EL (cell line): ENCODE data around the gene GLRA3.
A peak's percentile ranks its signal among the peaks of the same experiment; 100 is the strongest.
"Not testable (repeated sequence)": the region's sequence is repeated elsewhere in the genome, so short reads cannot be mapped to it uniquely, and the experiment has no call there.

ENCODE experiments used
- DNase-seq: peaks from one replicate; pipeline ENCODE4 v3.0.0-alpha.2; 2016

Gene GLRA3

DNA sequence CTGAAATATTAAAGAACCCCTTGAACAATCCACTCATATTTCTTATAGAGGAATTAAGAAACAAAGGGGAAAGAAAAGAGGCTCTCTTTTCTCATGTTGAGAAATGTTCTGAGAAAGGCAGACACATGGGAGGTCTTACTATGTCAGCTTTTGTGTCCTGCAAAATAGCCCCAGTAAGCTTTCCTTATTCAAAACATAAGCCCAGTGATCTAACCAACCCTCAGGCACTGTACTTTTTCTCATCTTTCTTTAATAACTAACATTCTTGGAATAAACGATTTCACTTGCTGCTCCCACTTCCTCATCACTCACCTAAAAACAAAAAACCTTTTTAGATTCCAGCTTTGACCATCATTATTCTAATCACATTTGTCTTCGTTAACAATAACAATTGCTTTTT is 115.9 kb downstream of the GLRA3 start:
- DNase-seq = no peak

DNA sequence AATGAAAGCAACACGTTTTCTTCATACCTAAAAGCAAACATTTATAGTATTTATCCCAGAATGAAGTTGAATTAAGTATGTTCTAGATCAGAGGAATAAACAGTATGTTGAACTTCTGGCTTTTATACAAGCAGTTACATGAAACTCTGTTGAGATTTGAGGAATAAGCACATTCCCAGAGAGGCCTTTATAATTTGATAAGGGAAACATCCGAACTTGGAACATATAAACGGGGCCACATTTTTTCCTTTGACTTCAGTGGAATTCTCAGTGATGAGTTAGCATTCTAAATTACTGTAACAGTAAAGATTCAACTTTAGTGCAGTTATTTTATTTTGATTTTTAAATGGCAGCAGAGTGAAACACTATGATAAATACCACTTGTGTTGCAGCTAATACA is 119.5 kb downstream of the GLRA3 start:
- DNase-seq = no peak

DNA sequence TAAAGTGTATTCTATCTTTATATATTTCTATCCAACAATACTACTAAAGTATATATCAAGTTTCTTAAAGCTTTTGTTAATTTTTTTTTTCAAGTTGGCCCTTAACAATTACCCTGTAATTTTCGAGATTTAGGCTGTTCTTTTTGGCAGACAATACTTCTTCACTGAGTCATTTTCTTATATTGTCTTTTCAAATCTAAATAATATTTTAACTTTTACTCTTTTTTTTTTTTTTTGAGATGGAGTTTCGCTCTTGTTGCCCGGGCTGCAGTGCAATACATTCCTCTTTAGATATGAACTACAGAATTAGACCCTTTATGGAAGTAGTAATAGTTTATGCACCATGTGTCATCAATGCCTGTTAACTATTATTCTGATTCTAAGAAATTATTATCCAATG is 120.7 kb downstream of the GLRA3 start:
- DNase-seq = no peak

DNA sequence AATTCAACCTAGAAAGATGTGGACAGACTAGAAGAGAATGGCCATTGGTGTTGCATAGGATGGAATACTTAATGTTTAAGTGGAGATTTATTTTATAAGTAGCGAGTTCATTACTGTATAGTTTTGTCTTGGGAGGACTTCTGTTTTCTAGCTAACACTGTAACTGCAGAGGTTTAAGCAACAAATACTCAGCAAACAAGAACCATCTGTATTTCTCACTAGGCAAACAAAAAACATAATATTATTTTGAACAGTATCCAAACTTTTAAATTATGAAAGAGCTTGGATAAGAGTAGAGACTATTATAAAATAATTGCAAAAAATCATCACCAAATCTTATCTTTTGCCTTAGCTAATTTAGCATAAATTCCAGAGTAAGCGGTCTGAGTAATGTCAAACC is 121.1 kb downstream of the GLRA3 start:
- DNase-seq = no peak

DNA sequence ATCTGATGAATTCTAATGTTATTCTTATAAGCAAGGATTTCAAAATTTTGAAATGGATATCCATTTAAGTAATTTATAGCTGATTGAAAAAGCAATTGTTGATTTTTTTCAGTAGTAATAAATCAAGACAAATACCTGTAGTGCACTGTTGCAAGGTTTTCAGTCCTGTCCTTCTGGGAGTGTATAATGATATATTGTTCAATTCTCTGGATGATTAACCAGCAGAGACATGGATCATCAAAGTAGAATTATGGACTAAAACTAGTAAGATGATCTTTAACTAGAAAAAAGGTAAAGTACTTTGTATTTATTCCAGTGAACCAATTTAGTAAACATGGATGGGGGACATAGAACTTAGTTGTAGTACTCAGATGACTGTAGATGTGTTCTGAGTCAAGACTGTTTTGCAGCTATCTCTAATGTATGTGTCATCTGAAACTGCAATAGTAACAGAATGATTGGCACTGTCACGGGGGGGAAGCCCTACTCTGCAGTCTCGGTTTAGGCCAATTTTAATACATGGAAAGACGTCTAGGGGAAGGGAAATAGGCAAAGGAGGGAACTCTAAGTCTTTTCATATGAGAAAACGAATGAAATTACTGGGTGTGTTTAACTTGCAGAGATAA is 121.9 kb downstream of the GLRA3 start:
- DNase-seq = no peak

DNA sequence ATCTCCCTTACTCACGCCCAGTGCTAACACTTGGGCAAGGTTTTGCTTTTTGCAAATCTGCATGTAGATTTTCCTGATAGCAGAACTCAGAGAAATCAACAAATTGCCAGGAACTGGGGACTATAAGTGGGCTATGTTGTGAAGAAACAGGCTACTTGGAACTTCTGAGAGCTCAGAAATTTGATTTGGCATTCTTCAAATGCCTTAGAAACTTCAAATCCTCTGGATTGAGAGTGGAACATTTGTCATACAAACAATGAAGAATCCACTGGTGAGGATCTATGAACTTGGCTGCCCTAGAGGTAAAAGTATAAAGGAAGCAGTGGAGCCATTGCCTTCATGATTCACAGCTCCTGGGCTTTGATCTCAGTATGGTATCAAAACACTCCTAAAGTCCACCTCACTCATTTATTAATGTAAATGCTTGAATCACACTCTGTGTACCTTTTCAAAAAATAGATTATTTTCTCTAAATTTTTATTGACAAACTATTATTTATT is 126.0 kb downstream of the GLRA3 start:
- DNase-seq = no peak

DNA sequence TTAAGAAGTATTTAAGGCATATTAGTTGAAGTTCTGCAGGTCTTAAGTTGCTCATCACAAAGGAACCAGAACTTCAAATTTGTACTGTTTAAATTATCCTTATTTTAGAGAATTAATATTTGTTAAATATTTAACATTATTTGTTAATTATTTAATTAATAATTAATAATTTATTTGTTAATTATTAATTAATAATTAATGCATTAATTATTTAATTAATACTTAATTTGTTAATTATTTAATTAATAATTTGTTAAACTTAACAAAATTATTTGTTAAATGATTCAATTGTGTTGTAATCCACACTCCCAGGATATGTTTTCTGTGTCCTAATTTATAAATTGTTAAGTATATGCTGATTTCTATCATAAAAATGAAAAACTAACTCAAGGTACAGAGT is 129.4 kb downstream of the GLRA3 start:
- no peak for DNase-seq

DNA sequence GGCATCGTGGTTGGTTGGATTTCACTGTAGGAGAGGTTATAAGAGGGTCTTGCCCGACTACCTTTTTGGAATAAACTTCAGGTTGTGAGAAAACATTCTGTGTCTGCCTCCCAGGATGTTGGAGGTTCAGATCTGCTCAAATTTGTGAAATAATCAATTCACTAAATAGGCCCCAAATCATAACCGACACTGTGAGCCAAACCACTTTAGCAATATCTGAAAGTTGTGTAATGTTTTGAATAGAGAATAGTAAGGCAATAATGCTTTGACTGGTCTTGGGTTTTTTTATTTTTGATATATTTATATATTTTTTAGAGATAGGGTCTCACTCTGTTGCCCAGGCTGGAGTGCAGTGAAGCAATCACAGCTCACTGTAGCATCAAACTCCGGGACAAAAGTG is 131.2 kb downstream of the GLRA3 start:
- DNase-seq = no peak

DNA sequence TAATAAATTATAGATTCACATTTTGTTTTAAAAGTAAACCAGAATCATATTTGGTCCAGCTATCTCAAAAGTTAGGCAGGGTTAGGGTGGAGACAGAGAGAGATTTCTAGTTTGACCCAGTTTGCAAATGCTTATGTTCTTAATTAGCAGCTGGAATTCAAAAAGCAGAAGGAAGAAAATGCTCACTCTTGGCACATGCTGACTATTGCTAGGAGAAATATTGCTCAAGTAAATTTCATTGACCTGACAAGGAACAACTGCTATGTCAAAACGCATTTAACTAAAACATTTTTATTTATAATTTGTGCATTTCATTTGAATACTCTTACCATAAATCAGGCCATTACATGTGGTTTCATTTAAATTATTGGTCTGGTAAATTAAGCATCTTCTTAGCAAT is 131.8 kb downstream of the GLRA3 start:
- DNase-seq = no peak

DNA sequence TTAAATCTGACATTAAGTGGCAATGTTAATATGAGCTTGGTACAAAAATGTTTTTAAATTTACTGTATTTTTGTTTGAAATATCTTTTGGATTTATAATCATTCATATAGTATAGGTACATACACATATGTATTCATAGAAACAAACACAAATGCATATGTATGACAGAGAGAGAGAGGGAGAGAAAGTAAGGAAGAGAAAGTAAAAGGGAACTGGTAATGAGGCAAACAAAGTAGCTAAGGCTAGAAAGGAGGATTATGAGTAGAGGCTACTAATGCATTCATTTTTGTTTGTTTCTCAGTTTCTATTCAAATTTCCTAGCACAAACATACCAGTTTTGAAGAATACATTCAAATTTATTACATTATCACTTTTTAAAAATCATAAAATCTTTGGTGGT is 132.4 kb downstream of the GLRA3 start:
- no peak for DNase-seq

DNA sequence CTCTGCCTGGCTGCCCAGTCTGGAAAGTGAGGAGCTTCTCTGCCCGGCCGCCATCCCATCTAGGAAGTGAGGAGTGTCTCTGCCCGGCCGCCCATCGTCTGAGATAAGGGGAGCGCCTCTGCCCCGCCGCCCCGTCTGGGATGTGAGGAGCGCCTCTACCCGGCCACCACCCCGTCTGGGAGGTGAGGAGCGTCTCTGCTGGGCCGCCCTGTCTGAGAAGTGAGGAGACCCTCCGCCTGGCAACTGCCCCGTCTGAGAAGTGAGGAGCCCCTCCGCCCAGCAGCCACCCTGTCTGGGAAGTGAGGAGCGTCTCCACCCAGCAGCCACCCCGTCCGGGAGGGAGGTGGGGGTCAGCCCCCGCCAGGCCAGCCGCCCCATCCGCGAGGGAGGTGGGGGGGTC is 137.2 kb downstream of the GLRA3 start:
- not testable (repeated sequence) for DNase-seq

DNA sequence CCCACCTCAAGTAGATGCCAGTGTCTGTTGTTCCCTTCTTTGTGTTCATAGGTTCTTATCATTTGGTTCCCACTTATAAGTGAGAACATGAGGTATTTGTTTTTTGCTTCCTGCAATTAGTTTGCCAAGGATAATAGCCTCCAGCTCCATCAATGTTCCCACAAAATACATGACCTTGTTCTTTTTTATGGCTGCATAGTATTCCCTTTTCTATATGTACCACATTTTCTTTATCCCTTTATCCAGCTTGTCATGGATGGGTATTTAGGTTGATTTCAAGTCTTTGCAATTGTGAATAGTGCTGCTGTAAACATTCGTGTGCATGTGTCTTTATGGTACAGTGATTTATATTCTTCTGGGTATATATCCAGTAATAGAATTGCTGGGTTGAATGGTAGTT is 138.4 kb downstream of the GLRA3 start:
- DNase-seq = no peak

DNA sequence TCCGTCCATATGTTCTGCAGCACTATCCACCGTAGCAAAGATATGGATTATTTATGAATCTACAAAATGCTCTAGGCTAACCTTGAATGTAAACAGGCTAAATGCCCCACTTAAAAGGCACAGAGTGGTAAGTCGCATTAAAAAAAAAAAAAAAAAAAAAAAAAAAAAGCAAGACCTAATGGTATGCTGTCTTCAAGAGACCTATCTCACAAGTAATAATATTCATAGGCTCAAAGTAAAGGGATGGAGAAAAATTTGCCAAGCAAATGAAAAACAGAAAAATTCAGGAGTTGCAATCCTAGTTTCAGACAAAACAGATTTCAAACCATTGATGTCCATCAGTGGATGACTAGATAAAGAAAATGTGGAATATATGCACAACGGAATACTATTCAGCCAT is 139.4 kb downstream of the GLRA3 start:
- no peak for DNase-seq

DNA sequence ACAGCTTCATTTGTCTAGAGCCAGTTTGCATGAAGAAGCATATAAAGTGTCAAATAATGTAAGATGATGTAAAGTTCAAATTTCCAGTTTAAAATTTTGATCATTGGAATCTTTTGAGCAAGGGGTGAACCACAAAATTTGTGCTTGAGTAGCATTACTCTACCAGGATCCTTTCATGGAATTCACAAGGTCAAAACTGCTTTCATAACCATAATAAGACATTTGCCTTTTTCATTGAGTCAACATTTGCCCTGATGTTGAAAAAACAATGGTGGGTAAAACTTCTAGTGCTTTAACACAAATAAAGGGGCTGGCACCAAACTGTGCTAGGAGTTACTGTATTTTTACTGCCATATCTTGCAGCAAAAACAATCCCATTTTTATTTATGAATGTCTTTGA is 142.2 kb downstream of the GLRA3 start:
- no peak for DNase-seq

DNA sequence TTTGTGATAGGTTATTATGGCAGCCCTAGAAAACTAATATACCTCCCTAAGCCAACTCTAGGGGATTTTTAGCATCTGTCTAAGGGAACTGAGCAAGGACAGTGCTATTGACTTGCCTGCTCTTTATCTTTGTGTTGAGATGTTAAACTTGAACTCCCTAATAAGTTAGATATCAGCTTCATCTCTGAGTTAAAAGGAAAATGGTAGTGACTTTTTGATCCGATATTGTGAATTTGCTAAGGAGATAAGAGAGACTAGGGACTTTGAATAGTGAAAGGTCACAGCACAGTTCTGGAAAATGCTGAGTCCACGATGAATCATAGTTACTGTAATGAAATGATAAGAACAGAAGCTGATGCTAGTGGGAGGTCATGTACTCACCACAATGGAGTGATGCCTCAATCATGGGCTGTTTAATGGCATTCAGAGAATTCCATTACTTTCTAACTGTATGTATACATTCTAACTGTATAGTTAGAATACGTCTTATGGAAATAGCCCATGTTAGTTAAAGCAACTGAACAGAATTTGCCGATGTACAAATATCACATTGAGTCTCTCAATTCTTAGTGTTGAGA is 147.2 kb downstream of the GLRA3 start:
- peak; percentile 28 for DNase-seq

DNA sequence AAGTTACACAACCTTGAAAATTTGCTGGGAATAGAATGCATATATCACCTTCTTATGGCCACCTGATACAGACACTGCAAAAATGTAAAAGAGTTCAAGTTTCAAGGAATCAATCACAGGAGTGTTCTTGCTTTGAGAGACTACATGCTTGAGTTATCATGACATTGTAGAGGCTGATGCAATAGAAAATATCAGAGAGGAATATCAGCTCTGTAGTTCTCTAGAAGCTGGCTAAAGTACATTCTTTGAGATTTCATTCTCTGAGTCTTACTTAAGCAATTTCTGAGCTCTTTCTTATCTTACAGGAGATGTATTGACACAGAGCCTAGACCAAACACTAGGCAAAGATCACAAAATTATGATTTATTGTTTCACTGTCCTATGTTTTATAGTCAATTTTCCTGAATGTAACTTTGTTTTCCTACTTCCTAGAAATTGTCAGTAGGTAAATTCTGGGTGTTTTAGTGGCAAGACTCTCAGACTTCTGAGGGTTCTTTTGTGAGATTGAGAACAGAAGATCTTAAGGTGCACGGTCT is 154.7 kb downstream of the GLRA3 start:
- DNase-seq = no peak

DNA sequence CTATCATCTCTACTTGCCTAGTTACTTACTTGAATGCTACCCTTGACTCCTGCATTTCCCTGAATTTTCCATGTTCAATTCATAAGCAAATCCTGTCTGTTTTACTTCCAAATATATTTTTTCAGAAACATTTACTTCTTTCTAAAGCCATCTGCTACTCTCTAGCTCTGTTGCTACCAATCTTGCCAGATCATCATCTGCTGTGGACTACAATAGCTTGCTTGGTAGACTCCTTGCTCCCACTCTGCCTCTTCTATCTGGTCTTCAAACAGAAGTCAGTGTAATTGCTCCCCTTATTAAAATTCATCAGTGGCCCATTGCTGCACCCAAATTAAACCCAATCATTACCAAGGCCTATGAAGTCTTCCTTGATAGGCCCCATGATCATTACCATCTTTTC is 155.2 kb downstream of the GLRA3 start:
- DNase-seq = no peak

DNA sequence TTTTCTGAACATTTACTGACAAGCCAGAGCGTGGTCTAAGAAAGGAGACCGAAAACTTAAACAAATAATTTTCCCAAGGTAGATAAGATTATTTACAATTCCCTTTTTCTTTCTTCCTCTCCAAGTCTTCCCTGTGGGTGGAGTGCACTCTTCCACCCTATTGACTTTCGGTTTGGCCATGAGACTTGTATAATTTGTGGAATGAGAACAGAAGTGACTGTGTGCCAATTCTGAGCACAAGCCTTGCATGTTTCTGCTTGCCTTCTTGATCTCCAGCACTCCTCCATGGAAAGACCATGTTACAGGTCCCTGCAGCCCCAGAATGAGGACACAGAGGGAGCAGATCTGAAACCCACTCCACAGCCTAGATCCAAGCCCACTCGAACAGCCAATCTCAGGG is 156.8 kb downstream of the GLRA3 start:
- no peak for DNase-seq

DNA sequence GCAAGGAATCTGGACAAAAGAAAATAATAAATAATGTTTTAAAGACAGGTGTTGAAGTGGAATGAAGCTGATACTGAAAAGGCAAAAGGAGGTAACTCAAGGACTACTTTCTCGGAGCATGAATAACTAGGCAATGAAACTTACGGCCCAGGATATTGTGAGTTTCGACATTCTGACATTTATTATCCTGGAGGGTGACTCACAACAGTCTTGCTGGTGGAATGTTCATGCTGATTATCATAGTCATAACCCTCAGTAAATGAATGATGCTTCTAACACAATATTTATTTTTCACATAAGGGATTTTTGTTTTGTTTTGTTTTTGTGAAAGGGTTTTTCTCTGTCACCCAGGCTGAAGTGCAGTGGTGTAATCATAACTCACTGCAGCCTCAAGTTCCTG is 159.8 kb downstream of the GLRA3 start:
- DNase-seq = peak; percentile 70

DNA sequence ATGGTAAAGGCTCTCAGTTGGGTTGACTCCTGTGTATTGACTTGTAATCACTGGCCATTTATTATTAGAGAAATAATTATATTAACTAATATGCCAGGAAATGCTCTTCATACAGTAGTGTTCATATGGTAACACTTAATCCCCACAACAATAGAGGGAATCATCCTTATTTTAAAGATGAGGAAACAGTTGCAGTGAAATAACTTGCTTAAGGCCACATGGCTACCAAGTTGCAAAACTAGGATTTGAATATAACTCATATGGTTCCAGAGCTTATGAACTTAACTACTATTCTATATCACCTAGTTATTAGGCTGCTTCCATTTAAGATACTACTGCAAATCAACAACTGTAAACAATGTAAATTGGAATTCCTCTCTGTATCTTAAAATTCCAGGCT is 163.2 kb downstream of the GLRA3 start:
- no peak for DNase-seq

DNA sequence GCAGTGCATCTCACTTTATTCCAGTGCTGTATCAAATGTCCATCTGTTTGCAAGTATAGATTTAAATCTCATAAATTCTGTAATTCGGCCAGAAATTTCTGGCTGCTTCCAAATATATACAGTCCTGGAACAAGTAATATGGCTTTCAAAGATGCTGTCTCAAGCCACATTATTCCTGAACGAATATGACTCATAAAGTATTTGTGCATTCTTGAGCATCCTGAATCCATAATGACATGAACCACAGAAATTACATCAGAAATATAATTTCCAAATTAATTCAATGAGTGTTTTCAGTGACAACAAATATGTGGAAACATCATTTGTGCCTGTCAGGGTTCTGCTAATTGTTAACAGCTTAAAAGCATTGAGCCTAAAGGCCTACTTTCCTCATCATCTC is 165.8 kb downstream of the GLRA3 start:
- DNase-seq = peak; percentile 8

DNA sequence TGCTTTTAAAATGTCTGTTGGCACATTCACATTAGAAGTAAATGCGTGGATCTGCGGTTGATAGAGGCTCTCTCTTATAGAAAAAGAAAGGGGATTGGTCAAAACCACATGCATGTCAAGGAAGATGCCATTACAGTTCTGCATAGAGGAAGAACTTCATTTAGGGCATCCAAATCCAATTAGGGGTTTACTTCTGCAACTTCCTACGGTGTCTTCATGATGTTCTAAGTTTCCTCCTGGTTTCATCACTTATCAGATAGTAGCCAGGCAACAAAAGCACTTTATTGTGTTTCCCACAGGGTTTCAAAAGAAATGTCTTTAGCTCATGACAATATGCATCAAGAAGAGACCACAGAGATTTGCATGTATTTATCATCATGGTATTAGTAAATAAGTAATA is 170.8 kb downstream of the GLRA3 start:
- DNase-seq = no peak

DNA sequence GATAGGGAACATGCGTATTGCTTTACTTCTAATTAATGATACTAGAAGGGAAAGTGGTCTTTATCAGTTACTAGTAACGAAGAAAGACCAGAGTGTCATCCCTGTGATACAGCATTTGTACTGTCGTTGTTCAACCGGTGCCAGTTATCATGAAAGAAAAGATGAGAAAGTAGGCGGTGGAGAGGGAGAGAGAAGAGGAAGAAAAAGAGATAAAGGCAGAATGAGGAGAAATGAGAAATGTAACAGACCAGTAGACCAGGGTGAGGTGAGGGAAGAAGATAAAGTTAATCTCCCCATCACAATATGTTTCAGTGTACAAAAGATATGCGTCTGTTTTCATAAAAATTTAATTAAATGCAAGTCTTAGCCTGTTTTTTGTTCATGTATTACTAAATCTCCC is 171.6 kb downstream of the GLRA3 start:
- DNase-seq = no peak

DNA sequence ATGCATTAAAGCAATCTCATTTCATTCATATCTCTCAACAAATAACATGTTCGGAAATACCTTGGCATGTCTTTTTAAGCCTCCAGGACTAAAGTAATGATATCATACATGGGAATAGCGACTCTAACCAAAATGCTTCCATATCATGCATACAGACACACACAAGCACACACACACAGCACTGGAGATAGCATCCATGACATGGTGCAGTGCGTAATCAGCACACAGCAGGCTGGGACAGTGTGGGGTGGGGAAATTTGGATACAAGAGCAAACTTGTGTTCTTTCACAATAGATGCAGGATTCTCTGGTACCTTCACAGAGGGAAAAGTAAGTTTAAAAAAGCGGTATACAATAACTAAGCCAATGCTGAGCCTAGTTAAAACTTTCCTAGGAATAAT is 174.4 kb downstream of the GLRA3 start:
- DNase-seq = no peak
